HCEC 1CT (cell line): ENCODE results near the gene SPRR2B.
"Not testable (repeated sequence)": the region's sequence is repeated elsewhere in the genome, so short reads cannot be mapped to it uniquely, and the experiment has no call there.

ENCODE experiments used
- DNase-seq: peaks from one replicate; pipeline ENCODE4 v3.0.0-alpha.2; 2017

The SPRR2B gene

DNA sequence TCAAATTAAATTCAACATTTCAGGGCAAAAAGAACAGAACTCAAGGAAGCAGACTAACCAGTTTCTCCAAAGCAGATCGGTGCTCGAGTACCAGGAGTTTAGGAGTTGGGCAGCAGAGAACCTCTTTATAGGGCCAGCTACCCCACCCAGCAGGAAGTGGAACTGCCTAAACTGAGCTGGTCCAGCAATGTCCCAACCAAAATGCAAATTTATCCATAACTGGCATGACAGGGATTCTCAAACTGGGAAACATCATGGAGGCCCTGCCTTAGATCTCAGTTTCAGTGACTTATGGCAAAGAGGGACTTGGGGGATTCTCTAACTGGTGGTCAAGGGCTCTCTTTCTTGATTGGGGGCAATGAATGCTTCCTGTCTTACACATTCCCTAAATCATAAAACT is at the start of gene SPRR2B:
Gene SPRR2B, minus strand, starts transcription at position 101 of the 400 bp plus-strand sequence. CDS start 772 bp downstream, outside the sequence.
- DNase-seq: no peak

DNA sequence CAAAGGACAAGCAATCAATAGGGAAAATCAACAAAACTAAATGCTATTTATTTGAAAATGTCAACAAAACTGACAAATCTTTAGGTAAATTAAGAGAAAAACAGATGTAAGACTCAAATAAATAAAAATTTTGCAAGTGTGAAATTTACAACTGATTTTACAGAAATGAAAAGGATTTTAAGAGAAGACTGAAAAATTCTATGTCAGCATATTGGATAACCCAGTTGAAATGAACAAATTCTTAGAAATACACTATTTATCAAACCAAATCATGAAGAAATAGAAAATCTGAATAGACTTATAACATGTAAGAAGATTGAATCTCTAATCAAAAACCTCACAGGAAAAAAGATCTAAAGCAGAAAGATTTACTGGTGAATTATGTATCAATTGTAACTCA is 49.5 kb upstream of the SPRR2B start:
- no peak for DNase-seq

DNA sequence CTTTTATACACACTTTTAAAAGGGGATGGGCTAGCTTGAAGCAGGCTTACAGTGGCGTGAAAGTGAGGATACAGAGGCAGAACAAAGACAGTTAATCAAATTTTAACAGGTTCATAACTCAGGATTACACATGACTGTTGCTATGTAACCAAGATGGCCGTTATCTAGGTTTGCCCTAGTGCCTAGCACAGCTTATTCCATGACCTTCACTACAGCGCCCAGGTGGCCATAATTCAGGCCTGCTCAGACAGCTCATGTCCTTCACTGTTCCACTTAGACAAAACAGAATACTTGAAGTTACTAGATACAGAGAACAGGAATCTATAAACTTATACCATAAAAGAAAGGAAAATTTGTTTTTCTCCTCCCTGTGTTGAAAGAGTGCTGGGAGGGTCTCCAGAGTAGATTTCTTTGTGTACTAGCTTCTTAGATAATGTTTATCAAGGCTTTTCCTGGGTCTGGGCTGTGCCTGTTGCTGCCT is 48.1 kb upstream of the SPRR2B start:
- DNase-seq: no peak

DNA sequence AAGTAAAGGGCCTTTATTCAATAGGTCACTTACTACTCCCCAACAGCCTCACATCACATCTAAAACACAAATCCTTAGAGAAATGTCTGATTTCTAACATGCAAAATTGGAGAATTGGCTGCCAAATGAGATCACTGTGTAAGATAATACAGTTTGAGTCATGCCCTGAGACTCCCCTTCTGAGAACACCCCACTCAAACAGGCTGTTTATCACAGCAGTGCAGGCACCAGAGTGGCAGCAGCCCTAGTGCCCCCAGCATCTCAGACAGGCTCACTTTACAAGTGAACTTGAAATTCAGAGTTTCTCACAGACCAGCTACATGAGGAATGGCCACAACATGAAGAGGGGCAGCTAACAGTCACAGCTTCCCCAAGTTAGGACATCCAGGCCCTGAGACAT is 43.9 kb upstream of the SPRR2B start:
- not testable (repeated sequence) for DNase-seq

DNA sequence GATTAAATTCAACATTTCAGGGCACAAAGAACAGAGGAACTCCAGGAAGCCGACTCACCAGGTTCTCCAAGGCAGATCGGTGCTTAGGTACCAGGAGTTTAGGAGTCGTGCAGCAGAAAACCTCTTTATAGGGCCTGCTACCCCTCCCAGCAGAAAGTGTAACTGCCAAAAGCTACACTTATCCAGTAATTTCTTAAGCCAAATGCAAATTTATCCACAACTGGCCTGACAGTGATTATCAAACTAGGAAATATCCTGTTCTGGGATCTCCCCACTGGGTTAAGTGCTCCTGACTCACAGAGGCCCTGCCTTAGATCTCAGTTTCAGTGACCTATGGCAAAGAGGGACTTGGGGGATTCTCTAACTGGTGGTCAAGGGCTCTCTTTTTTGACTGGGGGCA is 42.0 kb upstream of the SPRR2B start, which contains the start of gene SPRR2F:
Gene SPRR2F, minus strand, starts transcription at position 101 of the 400 bp plus-strand sequence. CDS start 783 bp downstream, outside the sequence.
- DNase-seq: no peak

DNA sequence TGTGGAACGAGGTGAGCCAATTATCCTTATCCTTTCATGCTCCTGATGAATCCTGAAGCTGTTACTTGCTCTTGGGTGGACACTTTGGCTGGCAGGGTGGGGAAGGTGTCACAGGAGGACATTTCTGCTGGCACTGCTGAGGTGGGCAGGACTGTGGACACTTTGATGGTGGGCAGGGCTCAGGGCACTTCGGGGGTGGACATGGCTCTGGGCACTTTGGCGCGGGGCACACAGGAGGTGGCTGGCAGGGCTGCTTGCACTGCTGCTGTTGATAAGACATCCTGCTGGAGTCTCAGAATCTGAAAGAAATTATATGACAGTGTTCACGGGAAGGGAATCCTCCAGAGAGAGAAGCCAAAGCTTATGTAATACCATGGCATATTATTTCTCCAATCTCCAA is 41.0 kb upstream of the SPRR2B start:
- DNase-seq: not testable (repeated sequence)

DNA sequence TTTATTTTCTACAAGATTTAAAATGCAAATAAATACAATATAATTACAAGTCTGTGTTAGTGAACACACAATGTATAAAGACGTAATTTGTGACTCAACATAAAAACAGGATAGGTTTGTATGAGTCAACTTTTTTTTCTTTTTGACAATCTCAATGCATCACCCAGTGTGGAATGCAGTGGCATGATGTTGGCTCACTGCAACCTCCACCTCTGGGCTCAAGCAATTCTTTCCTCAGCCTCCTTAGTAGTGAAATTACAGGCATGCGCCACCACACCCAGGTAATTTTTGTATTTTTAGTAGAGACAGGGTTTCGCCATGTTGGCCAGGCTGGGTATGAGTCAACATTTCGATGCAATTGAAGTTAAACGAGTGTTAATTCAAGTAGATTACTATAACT is 28.8 kb upstream of the SPRR2B start:
- peak; percentile 51 for DNase-seq

DNA sequence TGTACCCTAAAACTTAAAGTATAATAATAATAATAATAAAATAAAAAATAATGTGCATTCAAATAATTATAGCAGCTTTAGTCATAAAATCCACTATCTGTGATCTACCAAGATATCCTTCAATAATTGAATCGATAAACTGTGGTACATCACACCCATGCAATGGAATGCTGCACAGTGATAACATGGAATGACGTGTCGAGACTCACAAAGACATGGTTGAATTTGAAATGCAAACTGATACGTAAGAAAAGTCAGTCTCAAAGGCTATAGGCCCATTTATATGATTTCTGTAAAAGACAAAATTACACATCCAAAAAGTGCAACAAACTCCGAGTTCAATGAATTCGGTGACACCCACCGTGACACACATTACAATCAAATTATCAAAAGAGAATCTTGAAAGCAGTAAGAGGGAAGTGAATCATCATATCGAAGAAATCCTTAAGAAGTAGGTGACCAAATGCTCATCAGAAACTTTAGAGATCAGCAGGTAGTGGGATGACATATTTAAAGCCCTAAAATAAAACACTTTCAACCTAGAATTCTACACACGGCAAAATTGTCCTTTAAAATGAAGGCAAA is 28.1 kb upstream of the SPRR2B start:
- DNase-seq: no peak

DNA sequence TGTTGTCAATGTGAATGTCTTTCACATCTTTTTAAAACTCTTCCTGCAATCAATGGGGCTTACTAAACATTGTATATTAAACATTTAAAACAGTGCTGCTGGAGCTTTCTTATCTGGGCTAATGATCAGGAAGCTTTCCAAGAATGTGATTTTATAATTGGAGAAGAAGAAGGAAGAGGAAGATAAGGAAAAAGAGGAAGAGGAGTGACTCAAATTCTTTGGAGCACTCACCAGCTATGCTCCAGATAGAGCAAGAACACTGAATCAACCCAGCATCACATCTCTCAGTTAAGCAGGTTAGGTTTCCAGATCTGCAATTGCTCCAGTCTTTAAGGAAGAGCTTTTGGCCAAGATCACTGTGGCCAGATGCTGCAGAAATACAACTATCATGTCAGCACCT is 24.4 kb upstream of the SPRR2B start:
- no peak for DNase-seq

DNA sequence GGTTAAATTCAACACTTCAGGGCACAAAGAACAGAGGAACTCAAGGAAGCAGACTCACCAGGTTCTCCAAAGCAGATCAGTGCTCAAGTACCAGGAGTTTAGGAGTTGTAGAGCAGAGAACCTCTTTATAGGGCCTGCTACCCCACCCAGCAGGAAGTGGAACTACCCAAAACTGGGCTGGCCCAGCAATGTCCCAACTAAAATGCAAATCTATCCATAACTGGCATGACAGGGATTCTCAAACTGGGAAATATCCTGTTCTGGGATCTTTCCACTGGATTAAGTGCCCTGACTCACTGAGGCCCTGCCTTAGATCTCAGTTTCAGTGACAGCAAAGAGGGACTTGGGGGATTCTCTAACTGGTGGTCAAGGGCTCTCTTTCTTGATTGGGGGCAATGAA is 23.0 kb upstream of the SPRR2B start, which contains the start of gene SPRR2E:
Gene SPRR2E, minus strand, starts transcription at position 101 of the 400 bp plus-strand sequence. CDS start 775 bp downstream, outside the sequence.
- DNase-seq: no peak

DNA sequence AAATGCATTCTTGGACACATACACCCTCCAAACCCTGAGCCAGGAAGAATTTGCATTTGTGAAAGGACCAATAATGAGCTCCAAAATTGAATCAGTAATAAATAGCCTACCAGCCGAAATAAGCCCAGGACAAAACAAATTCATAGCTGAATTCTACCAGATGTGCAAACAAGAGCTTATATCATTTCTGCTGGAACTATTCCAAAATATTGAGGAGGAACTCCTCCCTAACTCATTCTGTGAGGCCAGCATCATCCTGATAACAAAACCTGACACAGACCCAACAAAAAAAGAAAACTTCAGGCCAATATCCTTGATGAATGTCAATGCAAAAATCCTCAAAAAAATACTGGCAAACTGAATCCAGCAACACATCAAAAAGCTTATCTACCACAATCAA is 16.2 kb upstream of the SPRR2B start:
- no peak for DNase-seq

DNA sequence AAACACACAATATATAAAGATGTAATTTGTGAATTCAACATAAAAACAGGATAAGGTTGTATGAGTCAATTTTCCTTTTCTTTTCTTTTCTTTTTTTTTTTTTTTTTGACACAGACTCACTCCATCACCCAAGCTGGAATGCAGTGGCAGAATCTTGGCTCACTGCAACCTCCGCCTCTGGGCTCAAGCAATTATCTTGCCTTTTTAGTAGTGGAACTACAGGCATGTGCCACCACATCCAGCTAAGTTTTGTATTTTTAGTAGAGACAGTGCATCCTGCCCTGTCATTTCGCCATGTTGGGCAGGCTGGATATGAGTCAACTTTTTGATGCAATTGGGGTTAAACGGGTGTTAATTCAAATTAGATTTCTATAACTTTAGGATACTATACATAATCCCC is 10.3 kb upstream of the SPRR2B start:
- DNase-seq: no peak

DNA sequence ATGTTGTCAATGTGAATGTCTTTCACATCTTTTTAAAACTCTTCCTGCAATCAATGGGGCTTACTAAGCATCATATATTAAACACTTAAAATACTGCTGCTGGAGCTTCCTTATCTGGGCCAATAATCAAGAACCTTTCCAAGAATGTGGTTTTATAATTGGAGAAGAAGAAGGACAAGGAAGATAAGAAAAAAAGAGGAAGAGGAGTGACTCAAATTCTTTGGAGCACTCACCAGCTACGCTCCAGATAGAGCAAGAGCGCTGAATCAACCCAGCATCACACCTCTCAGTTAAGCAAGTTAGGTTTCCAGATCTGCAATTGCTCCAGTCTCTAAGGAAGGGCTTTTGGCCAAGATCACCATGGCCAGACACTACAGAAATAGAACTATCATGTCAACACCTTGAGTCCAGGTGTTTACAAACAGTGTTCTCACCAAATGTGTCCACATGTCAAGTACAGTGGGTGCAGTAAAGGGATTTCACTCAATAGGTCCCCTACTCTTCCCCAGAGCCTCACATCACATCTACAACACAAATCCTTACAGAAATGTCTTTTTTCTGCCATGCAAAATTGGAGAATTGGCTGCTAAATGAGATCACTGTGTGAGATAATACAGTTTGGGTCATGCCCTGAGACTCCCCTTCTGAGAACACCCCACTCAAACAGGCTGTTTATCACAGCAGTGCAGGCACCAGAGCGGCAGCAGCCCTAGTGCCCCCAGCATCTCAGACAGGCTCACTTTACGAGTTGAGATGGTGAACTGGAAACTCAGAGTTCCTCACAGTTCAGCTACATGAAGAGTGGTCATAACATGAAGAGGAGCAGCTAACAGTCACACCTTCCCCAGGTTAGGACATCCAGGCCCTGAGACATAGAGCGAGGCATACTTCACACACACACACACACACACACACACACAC is 1.7 kb upstream of the SPRR2B start:
- no peak for DNase-seq

DNA sequence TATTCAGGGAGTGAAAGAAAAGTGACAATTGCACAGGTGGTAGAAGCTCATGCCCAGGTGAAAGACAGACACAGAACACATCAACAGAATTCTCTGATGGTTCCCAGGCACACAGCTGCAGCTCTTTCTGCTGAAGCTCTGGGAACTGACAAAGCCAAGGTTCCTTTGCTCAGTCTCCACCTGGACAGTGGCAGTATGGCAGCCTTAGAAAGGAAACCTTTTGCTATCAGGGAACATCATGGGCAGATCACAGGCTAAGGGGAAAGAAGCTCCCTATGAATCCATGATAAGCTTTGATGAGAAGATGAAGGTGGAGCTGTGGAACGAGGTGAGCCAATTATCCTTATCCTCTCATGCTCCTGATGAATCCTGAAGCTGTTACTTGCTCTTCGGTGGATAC is 1.2 kb downstream of the SPRR2B start:
- DNase-seq: no peak

DNA sequence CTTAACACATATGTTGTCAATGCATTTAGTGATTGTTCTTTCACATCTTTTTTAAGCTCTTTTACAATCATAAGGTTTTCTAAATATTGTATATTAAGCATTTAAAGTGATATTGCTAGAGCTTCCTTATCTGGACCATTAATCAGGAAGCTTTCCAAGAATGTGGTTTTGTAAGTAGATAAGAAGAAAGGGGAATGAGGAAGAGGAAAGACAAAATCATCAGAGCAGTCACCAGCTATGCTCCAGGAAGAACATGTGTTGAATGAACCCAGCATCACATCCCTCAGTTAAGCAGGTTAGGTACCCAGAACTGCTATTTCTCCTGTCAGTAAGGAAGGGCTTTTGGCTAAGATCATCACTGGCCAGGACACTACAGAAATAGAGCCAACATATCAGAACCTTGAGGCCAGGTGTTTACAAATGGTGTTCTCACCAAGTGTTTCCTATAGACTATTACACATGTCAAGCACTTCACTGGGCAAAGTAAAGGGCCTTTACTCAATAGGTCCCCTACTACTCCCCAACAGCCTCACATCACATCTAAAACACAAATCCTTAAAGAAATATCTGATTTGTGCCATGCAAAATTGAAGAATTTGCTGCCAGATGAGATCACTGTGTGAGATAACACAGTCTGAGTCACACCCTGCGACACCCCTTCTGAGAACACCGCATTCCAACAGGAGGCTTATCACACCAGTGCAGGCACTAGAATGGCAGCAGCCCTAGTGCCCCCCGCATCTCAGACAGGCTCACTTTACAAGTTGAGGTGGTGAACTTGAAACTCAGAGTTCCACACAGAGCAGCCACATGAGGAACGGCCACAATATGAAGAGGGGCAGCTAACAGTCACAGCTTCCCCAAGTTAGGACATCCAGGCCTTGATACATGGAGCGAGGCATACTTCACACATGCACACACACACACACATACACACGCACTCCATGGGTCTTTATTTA is 12.3 kb downstream of the SPRR2B start:
- no peak for DNase-seq

DNA sequence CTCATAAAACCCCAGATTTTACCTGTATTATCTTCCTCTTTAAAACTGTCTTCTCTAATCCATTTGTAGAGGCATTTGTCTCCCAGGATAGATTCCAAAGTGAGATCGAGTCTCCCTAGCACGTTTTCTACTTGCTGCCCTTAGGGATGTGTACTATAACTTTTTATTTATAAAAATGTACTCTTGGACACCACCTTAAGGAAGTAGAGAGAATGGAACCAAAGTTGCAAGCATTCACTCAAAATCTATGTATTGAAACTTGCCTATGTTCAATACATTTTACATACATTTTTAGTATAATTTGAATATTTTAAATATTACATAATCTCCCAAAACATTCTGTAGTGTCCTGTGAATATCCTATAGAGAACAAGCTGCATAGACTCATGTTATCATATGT is 13.3 kb downstream of the SPRR2B start:
- no peak for DNase-seq

DNA sequence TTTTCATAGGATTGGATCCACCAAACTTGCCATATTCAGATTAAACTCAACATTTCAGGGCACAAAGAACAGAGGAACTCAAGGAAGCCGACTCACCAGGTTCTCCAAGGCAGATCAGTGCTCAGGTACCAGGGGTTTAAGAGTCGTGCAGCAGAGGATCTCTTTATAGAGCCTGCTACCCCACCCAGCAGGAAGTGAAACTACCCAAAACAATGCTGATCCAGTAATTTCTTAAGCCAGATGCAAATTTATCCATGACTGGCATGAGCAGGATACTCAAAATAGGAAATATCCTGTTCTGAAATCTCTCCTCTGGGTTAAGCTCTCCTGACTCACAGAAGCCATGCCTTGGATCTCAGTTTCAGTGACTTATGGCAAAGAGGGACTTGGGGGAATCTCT is 14.0 kb downstream of the SPRR2B start, which contains the start of gene SPRR2A:
Gene SPRR2A, minus strand, starts transcription at position 138 of the 400 bp plus-strand sequence. CDS start 777 bp downstream, outside the sequence.
- no peak for DNase-seq

DNA sequence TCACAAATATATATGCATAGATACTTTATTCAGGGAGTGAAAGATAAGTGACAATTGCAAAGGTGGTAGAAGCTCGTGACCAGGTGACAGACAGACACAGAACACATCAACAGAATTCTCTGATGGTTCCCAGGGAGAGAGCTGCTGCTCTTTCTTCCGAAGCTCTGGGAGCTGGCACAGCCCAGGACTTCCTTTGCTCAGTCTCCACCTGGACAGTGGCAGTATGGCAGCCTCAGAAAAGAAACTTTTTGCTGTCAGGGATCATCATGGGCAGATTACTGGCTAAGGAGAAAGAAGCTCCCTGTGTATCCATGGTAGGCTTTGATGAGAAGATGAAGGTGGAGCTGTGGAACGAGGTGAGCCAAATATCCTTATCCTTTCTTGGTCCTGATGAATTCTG is 15.3 kb downstream of the SPRR2B start:
- DNase-seq: not testable (repeated sequence)

DNA sequence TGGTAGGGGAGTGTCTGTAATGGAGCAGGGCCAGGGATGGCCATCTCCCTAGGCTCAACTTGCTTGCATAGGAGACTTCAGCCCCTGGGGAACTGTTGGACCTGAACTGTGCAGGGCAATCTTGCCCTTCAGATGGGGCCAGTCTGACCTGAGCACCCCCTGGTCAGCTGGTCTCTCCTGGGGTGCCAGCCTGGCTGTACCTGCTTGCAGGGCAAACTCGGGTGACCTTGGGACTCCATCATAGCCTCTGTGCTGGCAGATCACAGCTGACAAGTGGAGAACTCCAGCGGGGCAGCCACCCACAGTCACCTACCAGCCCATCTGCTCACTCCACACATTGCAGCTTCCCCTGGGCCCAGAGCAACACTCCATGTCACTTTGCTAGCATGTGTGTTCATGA is 22.2 kb downstream of the SPRR2B start:
- no peak for DNase-seq

DNA sequence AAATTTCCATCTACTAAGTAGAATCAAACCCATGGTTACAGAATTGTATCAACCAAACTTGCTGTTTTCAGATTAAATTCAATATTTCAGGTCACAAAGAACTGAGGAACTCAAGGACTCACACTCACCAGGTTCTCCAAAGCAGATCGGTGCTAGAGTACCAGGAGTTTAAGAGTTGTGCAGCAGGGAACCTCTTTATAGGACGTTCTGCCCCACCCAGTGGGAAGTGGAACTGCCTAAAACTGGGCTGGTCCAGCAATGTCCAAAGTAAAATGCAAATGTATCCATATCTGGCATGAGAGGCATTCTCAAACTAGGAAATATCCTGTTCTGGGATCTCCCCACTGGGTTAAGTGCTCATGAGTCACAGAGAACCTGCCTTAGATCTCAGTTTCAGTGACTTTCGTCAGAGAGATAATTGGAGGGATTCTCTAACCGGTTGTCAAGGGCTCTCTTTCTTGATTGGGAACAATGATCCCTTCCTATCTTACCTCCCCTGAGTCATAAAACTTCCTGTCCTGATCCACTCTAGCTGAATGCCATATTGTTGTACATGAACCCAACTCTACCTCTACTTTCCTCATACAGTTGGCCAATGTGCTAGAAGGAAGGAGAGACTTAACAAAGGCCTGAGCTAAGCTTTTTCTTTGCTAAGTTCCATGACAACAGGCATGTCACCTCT is 30.3 kb downstream of the SPRR2B start, which contains the start of gene SPRR2D:
Gene SPRR2D, minus strand, starts transcription at position 171 of the 682 bp plus-strand sequence. CDS start 774 bp downstream, outside the sequence.
- DNase-seq: no peak

DNA sequence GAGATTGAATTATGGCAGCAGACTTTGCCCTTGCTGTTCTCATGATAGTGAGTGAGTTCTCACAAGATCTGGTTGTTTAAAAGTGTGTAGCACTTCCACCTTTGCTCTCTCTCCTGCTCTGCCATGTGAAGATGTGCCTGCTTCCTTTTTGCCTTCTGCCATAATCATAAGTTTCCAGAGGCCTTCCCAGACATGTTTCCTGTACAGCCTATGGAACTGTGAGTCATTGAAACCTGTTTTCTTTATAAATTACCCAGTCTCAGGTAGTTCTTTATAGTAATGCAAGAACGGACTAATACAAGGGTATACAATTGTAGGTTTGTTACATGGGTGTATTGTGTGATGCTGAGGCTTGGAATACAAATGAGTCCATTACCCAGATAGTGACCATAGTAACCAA is 36.2 kb downstream of the SPRR2B start:
- no peak for DNase-seq
